DOHH2 (cell line): ENCODE results near the gene RNF32.

ENCODE experiments used
- H3F3A ChIP-seq: fragments of 200-600 bp; sonication (generic), shearing (Covaris generic); 2 replicates; pipeline ENCODE4 v1.6.0; 2016; ENCODE audit warnings: antibody characterized with exemption, mild to moderate bottlenecking; ENCODE audit not compliant: control insufficient read depth, insufficient read depth
- H3K27ac ChIP-seq: fragments of 200-600 bp; sonication (generic); 2 replicates; pipeline ENCODE4 v1.5.1; 2014; ENCODE audit warnings: low read depth, mild to moderate bottlenecking, low read length, moderate library complexity
- H3K27me3 ChIP-seq: fragments of 200-600 bp; sonication (generic); 2 replicates; pipeline ENCODE4 v1.6.1; 2014; ENCODE audit warnings: mild to moderate bottlenecking, low read length, mixed read lengths; ENCODE audit not compliant: control insufficient read depth
- H3K36me3 ChIP-seq: fragments of 200-600 bp; sonication (generic); 2 replicates; pipeline ENCODE4 v1.6.1; 2014; ENCODE audit warnings: mild to moderate bottlenecking, low read length, moderate library complexity, mixed read lengths; ENCODE audit not compliant: control insufficient read depth
- H3K4me1 ChIP-seq: fragments of 200-600 bp; sonication (generic); 2 replicates; pipeline ENCODE4 v1.6.1; 2014; ENCODE audit warnings: mild to moderate bottlenecking, low read length, mixed read lengths; ENCODE audit not compliant: control insufficient read depth
- H3K4me2 ChIP-seq: fragments of 200-600 bp; sonication (generic); 2 replicates; pipeline ENCODE4 v1.6.0; 2014; ENCODE audit warnings: mild to moderate bottlenecking, low read length, moderate library complexity
- H3K4me3 ChIP-seq: fragments of 200-600 bp; sonication (generic); 2 replicates; pipeline ENCODE4 v1.5.1; 2014; ENCODE audit warnings: mild to moderate bottlenecking, low read length, mixed read lengths
- H3K79me2 ChIP-seq: fragments of 200-600 bp; sonication (generic); 2 replicates; pipeline ENCODE4 v1.6.1; 2014; ENCODE audit warnings: mild to moderate bottlenecking, low read length, mixed read lengths; ENCODE audit not compliant: control insufficient read depth
- H3K9me2 ChIP-seq: fragments of 200-600 bp; sonication (generic); replicated peaks from 2 replicates; pipeline ENCODE4 v1.6.1; 2014; ENCODE audit warnings: mild to moderate bottlenecking, low read length, mixed read lengths; ENCODE audit not compliant: control insufficient read depth
- H3K9me3 ChIP-seq: fragments of 200-600 bp; sonication (generic); 2 replicates; pipeline ENCODE4 v1.6.1; 2014; ENCODE audit warnings: antibody characterized with exemption, low read length, mixed read lengths; ENCODE audit not compliant: control insufficient read depth, insufficient read depth
- H4K20me1 ChIP-seq: fragments of 200-600 bp; sonication (generic); 2 replicates; pipeline ENCODE4 v1.6.0; 2014; ENCODE audit warnings: low read depth, mild to moderate bottlenecking, antibody characterized with exemption, low read length, moderate library complexity; ENCODE audit not compliant: control insufficient read depth, insufficient read depth
- CTCF ChIP-seq: fragments of 200-600 bp; sonication (generic); IDR thresholded peaks from one replicate; pipeline ENCODE4 v1.5.1; 2014; ENCODE audit warnings: antibody characterized with exemption, mild to moderate bottlenecking, low read depth, low read length; ENCODE audit not compliant: poor library complexity, severe bottlenecking
- EZH2phosphoT487 ChIP-seq: fragments of 200-600 bp; sonication (generic); IDR thresholded peaks from 2 replicates; pipeline ENCODE4 v1.6.1; 2017; ENCODE audit warnings: borderline replicate concordance, mild to moderate bottlenecking, antibody characterized with exemption, low read length, moderate library complexity, mixed read lengths

The RNF32 gene

DNA sequence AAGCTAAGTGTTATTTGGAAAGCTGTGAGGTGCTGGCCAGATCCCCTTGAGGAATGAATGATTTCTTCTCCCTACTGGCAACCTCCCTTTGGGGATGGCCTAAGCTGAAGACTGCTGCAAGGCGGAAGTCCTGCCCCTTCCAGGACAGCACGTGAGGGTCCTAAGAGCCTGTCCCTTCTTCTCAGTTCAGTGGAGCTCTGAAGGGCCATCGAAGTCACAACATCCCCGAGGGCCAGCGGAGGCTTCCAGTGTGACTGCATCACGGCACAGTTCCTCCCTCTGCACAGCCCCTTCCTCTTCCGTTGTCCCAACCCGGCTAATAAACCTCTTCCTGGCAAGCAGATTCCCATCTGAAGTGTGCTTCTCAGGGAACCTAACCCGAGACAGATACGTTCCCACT lies 43.7 kb downstream of the RNF32 start:
- H3K4me3 ChIP-seq: no peak overlapping the region
- no peaks in the 10 kb centered on the region for H3F3A ChIP-seq
- H3K4me1 ChIP-seq: no peaks in the 10 kb centered on the region
- TF ChIP-seq CTCF (no peak), EZH2phosphoT487 (no peak)
- H3K9me3 ChIP-seq: no peaks in the 10 kb centered on the region
- no peak overlapping the region for H3K27ac ChIP-seq
- H3K79me2 ChIP-seq: no peaks in the 10 kb centered on the region
- no peaks in the 10 kb centered on the region for H3K27me3 ChIP-seq
- H3K36me3 ChIP-seq: peaks cover 29% of the 10 kb centered on the region
- H4K20me1 ChIP-seq: no peaks in the 10 kb centered on the region
- H3K9me2 ChIP-seq: no peaks in the 10 kb centered on the region
- H3K4me2 ChIP-seq: no peak overlapping the region

GRCh38 chr7:156684661-156685060 lies 44.1 kb downstream of the RNF32 start:
- Histone ChIP-seq H3F3A (no peaks in the 10 kb centered on the region), H3K9me2 (no peaks in the 10 kb centered on the region), H4K20me1 (no peaks in the 10 kb centered on the region), H3K4me3 (no peak overlapping the region), H3K27me3 (no peaks in the 10 kb centered on the region), H3K4me2 (no peak overlapping the region), H3K4me1 (no peaks in the 10 kb centered on the region), H3K36me3 (peaks cover 25% of the 10 kb centered on the region), H3K9me3 (no peaks in the 10 kb centered on the region), H3K79me2 (no peaks in the 10 kb centered on the region), H3K27ac (no peak overlapping the region)
- TF ChIP-seq EZH2phosphoT487: no peak
- TF ChIP-seq CTCF: no peak

GRCh38 chr7:156691764-156692163 lies 51.2 kb downstream of the RNF32 start:
- Histone ChIP-seq H3K36me3 (no peaks in the 10 kb centered on the region), H3K27ac (no peak overlapping the region), H3K9me3 (no peaks in the 10 kb centered on the region), H3K4me2 (no peak overlapping the region), H4K20me1 (no peaks in the 10 kb centered on the region), H3K27me3 (no peaks in the 10 kb centered on the region), H3K9me2 (no peaks in the 10 kb centered on the region), H3K4me3 (no peak overlapping the region), H3K79me2 (no peaks in the 10 kb centered on the region), H3F3A (no peaks in the 10 kb centered on the region), H3K4me1 (no peaks in the 10 kb centered on the region)
- TF ChIP-seq EZH2phosphoT487 (no peak), CTCF (no peak)

- Histone ChIP-seq H4K20me1 (no peaks in the 10 kb centered on the region), H3K4me2 (no peak overlapping the region), H3K4me1 (no peaks in the 10 kb centered on the region), H3K27ac (no peak overlapping the region), H3K4me3 (no peak overlapping the region), H3K36me3 (no peaks in the 10 kb centered on the region), H3F3A (no peaks in the 10 kb centered on the region), H3K27me3 (no peaks in the 10 kb centered on the region), H3K9me2 (no peaks in the 10 kb centered on the region), H3K9me3 (peaks cover 1% of the 10 kb centered on the region; the same call in 1 of the 2 replicates), H3K79me2 (no peaks in the 10 kb centered on the region)
- TF ChIP-seq EZH2phosphoT487: no peak
- TF ChIP-seq CTCF: no peak
Observed at GRCh38 chr7:156692849-156693248, 52.3 kb downstream of the RNF32 start.
